Loucy (cell line): ENCODE results near the gene OSBPL9.

Source experiments
- CTCF ChIP-seq: fragments of 200-600 bp; sonication (generic); conservative IDR thresholded peaks from 2 replicates; pipeline ENCODE4 v1.5.1; 2014; ENCODE audit warnings: mild to moderate bottlenecking, antibody characterized with exemption, low read length
- EZH2phosphoT487 ChIP-seq: fragments of 200-600 bp; IDR thresholded peaks from 2 replicates; pipeline ENCODE4 v1.6.1; 2018; ENCODE audit warnings: antibody characterized with exemption, mild to moderate bottlenecking, moderate library complexity, borderline replicate concordance

GRCh38 chr1:51819810-51820209, 202.9 kb downstream of the OSBPL9 start:
- TF ChIP-seq CTCF (no peak), EZH2phosphoT487 (no peak)
